Smooth muscle cell (in vitro differentiated cells): Measurements from ENCODE around the gene CNIH4. TPM values are rescaled to one million over a fixed set of nuclear protein-coding genes. Genes with fewer than 3 reads are reported as not detected.

Source experiments
- DNase-seq: peaks from one replicate; lab custom pipeline; 2025; ENCODE audit not compliant: unreplicated experiment; lab: John Stamatoyannopoulos, UW
- H2AFZ ChIP-seq: fragments of 200-600 bp; sonication (generic); 2 replicates; pipeline ENCODE4 v1.6.0; 2016; ENCODE audit warnings: antibody characterized with exemption, low read depth, mild to moderate bottlenecking
- H3F3A ChIP-seq: fragments of 200-600 bp; sonication (generic); 2 replicates; pipeline ENCODE4 v1.6.0; 2017; ENCODE audit warnings: antibody characterized with exemption, low read depth
- H3K27ac ChIP-seq: fragments of 200-600 bp; sonication (generic); 2 replicates; pipeline ENCODE4 v1.5.1; 2016; ENCODE audit warnings: low read depth, mild to moderate bottlenecking
- H3K27me3 ChIP-seq: fragments of 200-600 bp; sonication (generic); 2 replicates; pipeline ENCODE4 v1.6.1; 2016; ENCODE audit warnings: low read depth, mild to moderate bottlenecking
- H3K36me3 ChIP-seq: fragments of 200-600 bp; sonication (generic); 2 replicates; pipeline ENCODE4 v1.5.1; 2016; ENCODE audit warnings: low read depth
- H3K4me1 ChIP-seq: fragments of 200-600 bp; sonication (generic); 2 replicates; pipeline ENCODE4 v1.5.1; 2016; ENCODE audit warnings: low read depth
- H3K4me2 ChIP-seq: fragments of 200-600 bp; sonication (generic); 2 replicates; pipeline ENCODE4 v1.6.0; 2016; ENCODE audit warnings: mild to moderate bottlenecking
- H3K4me3 ChIP-seq: fragments of 200-600 bp; sonication (generic); 2 replicates; pipeline ENCODE4 v1.5.1; 2016; ENCODE audit warnings: mild to moderate bottlenecking
- H3K79me2 ChIP-seq: fragments of 200-600 bp; sonication (generic); 2 replicates; pipeline ENCODE4 v1.6.0; 2016; ENCODE audit warnings: low read depth, mild to moderate bottlenecking
- H3K9ac ChIP-seq: fragments of 200-600 bp; sonication (generic); 2 replicates; pipeline ENCODE4 v1.6.0; 2016; ENCODE audit warnings: low read depth
- H3K9me3 ChIP-seq: fragments of 200-600 bp; sonication (generic); replicated peaks from 2 replicates; pipeline ENCODE4 v1.5.1; 2016; ENCODE audit warnings: low read depth
- H4K20me1 ChIP-seq: fragments of 200-600 bp; sonication (generic); 2 replicates; pipeline ENCODE4 v1.6.0; 2016; ENCODE audit warnings: low read depth
- CTCF ChIP-seq: fragments of 200-600 bp; sonication (generic); IDR thresholded peaks from 2 replicates; pipeline ENCODE4 v1.5.1; 2017; ENCODE audit warnings: borderline replicate concordance, mild to moderate bottlenecking, antibody characterized with exemption; ENCODE audit not compliant: insufficient read depth, poor library complexity, severe bottlenecking
- WGBS: methylation state at CpG from one replicate; pipeline ENCODE4 v1.1.7; 2016; ENCODE audit warnings: low lambda C conversion rate; 5-methylcytosine and 5-hydroxymethylcytosine counted together
- polyA plus RNA-seq: library from polyadenylated mRNA; unstranded; fragments of >200 nt; fragmentation: Nextera tagmentation; extraction: Ambion mirVana; gene quantifications from 2 replicates; pipeline ENCODE4 v1.2.1, GENCODE V29; 2016
- total RNA-seq: library from RNA; depleted of rRNA; stranded (reverse); fragments of >200 nt; gene quantifications from 2 replicates; pipeline ENCODE4 v1.2.3, GENCODE V29; 2014

Gene CNIH4
- total and polyA plus RNA-seq, 2 experiments from 2014 or later = 61.4 to 125 TPM

GRCh38 chr1:224407571-224408293 is 51.1 kb downstream of the CNIH4 start:
- H3K27me3 ChIP-seq = no peaks in the 10 kb centered on the region
- H2AFZ ChIP-seq = no peak overlapping the region
- peaks cover 81% of the 10 kb centered on the region for H4K20me1 ChIP-seq
- no peak for TF ChIP-seq CTCF
- H3K9me3 ChIP-seq = no peaks in the 10 kb centered on the region
- H3K79me2 ChIP-seq = peaks cover 30% of the 10 kb centered on the region
- no peak overlapping the region for H3K4me2 ChIP-seq
- DNase-seq = no peak
- H3K4me3 ChIP-seq = no peak overlapping the region
- H3K27ac ChIP-seq = no peak overlapping the region
- H3F3A ChIP-seq = peaks cover 7% of the 10 kb centered on the region
- peaks cover 27% of the 10 kb centered on the region for H3K36me3 ChIP-seq
- H3K9ac ChIP-seq = no peak overlapping the region
- H3K4me1 ChIP-seq = no peaks in the 10 kb centered on the region
- WGBS = 87% methylated on average over 7 of the region's 7 CpGs

GRCh38 chr1:224408294-224408590 is 51.6 kb downstream of the CNIH4 start:
- no peak overlapping the region for H3K4me3 ChIP-seq
- H4K20me1 ChIP-seq = peaks cover 83% of the 10 kb centered on the region
- no peak overlapping the region for H3K4me2 ChIP-seq
- peaks cover 9% of the 10 kb centered on the region for H3F3A ChIP-seq
- no peak for DNase-seq
- no peaks in the 10 kb centered on the region for H3K4me1 ChIP-seq
- no peak overlapping the region for H3K27ac ChIP-seq
- no peak overlapping the region for H3K9ac ChIP-seq
- H2AFZ ChIP-seq = no peak overlapping the region
- WGBS = 100% methylated on average over 1 of the region's 1 CpG
- H3K9me3 ChIP-seq = no peaks in the 10 kb centered on the region
- no peaks in the 10 kb centered on the region for H3K27me3 ChIP-seq
- TF ChIP-seq CTCF = no peak
- peaks cover 32% of the 10 kb centered on the region for H3K79me2 ChIP-seq
- peaks cover 28% of the 10 kb centered on the region for H3K36me3 ChIP-seq

- Histone ChIP-seq H3K4me3 (no peak overlapping the region), H2AFZ (no peak overlapping the region), H3F3A (peaks cover 9% of the 10 kb centered on the region), H3K9ac (no peak overlapping the region), H3K4me2 (no peak overlapping the region), H3K27me3 (no peaks in the 10 kb centered on the region), H3K79me2 (peaks cover 54% of the 10 kb centered on the region), H3K4me1 (no peaks in the 10 kb centered on the region), H3K9me3 (no peaks in the 10 kb centered on the region), H3K27ac (peak overlapping the region; percentile 6), H4K20me1 (peaks cover 75% of the 10 kb centered on the region), H3K36me3 (peaks cover 17% of the 10 kb centered on the region)
- DNase-seq = no peak
- 100% methylated on average over 1 of the region's 1 CpG for WGBS
- TF ChIP-seq CTCF = no peak
Measured at GRCh38 chr1:224411766-224412165, 55.1 kb downstream of the CNIH4 start.

GRCh38 chr1:224420106-224420505 is 63.4 kb downstream of the CNIH4 start:
- H3K27me3 ChIP-seq = no peaks in the 10 kb centered on the region
- no peaks in the 10 kb centered on the region for H3K4me1 ChIP-seq
- no peak overlapping the region for H2AFZ ChIP-seq
- no peaks in the 10 kb centered on the region for H3K9me3 ChIP-seq
- H3K36me3 ChIP-seq = peaks cover 65% of the 10 kb centered on the region
- H3K4me3 ChIP-seq = no peak overlapping the region
- H3F3A ChIP-seq = peaks cover 5% of the 10 kb centered on the region
- H4K20me1 ChIP-seq = peaks cover 86% of the 10 kb centered on the region
- H3K79me2 ChIP-seq = peaks cover 66% of the 10 kb centered on the region
- no peak overlapping the region for H3K4me2 ChIP-seq
- no peak for DNase-seq
- H3K27ac ChIP-seq = no peak overlapping the region
- no peak overlapping the region for H3K9ac ChIP-seq
- no peak for TF ChIP-seq CTCF
